Neural progenitor cell (in vitro differentiated cells): ENCODE data around the gene APIP.

Experiments
- EZH2 ChIP-seq: fragments of 200-600 bp; sonication (generic); IDR thresholded peaks from 2 replicates; pipeline ENCODE4 v1.6.1; 2017; ENCODE audit warnings: antibody characterized with exemption, mild to moderate bottlenecking, moderate library complexity
- EZH2phosphoT487 ChIP-seq: fragments of 200-600 bp; sonication (generic); IDR thresholded peaks from 2 replicates; pipeline ENCODE4 v1.6.1; 2017; ENCODE audit warnings: antibody characterized with exemption
- TF ChIP-seq, protein P1 (sequence below): fragments of 200-600 bp; sonication (generic); IDR thresholded peaks from 2 replicates; pipeline ENCODE4 v1.5.1; 2017; ENCODE audit warnings: antibody characterized with exemption, mild to moderate bottlenecking

DNA sequence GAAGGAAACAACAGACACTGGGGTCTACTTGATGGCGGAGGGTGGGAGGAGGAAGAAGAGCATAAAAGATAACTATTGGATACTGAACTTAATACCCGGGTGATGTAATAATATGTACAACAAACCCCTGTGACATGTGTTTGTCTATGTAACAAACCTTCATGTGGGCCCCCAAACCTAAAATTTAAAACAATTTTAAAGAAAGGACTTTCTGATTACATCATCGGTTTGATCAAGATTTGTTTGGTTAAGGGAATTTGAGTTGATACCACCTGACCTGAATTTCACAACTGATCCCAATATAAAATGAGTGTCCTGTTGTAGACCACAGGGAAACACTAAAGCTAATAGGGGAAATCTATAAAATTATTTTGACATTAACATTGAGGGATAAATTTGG, 34.3 kb downstream of the APIP start:
- TF ChIP-seq, protein P1, sequence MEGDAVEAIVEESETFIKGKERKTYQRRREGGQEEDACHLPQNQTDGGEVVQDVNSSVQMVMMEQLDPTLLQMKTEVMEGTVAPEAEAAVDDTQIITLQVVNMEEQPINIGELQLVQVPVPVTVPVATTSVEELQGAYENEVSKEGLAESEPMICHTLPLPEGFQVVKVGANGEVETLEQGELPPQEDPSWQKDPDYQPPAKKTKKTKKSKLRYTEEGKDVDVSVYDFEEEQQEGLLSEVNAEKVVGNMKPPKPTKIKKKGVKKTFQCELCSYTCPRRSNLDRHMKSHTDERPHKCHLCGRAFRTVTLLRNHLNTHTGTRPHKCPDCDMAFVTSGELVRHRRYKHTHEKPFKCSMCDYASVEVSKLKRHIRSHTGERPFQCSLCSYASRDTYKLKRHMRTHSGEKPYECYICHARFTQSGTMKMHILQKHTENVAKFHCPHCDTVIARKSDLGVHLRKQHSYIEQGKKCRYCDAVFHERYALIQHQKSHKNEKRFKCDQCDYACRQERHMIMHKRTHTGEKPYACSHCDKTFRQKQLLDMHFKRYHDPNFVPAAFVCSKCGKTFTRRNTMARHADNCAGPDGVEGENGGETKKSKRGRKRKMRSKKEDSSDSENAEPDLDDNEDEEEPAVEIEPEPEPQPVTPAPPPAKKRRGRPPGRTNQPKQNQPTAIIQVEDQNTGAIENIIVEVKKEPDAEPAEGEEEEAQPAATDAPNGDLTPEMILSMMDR, result no peak
- TF ChIP-seq EZH2 (no peak), EZH2phosphoT487 (no peak)
